MM.1S (cell line): ENCODE data around the gene ARID4B.

Experiments
- DNase-seq: peaks from one replicate; pipeline ENCODE4 v3.0.0-alpha.2; 2015
- H2AFZ ChIP-seq: fragments of 300-600 bp; sonication (generic); 2 replicates; pipeline ENCODE4 v1.6.0; 2016; ENCODE audit warnings: antibody characterized with exemption, low read length
- H3F3A ChIP-seq: fragments of 300-600 bp; sonication (generic); 2 replicates; pipeline ENCODE4 v1.6.1; 2016; ENCODE audit warnings: mild to moderate bottlenecking, antibody characterized with exemption, low read length, moderate library complexity, mixed read lengths; ENCODE audit not compliant: insufficient read depth
- H3K27ac ChIP-seq: fragments of 300-600 bp; sonication (generic); 2 replicates; pipeline ENCODE4 v1.5.1; 2016; ENCODE audit warnings: mild to moderate bottlenecking, low read length
- H3K27me3 ChIP-seq: fragments of 300-600 bp; sonication (generic); replicated peaks from 2 replicates; pipeline ENCODE4 v1.6.0; 2016; ENCODE audit warnings: low read length; ENCODE audit not compliant: insufficient read depth
- H3K36me3 ChIP-seq: fragments of 300-600 bp; sonication (generic); replicated peaks from 2 replicates; pipeline ENCODE4 v1.6.1; 2016; ENCODE audit warnings: mild to moderate bottlenecking, low read length, mixed read lengths; ENCODE audit not compliant: insufficient read depth
- H3K4me1 ChIP-seq: fragments of 300-600 bp; sonication (generic); 2 replicates; pipeline ENCODE4 v1.6.1; 2016; ENCODE audit warnings: low read length, mixed read lengths
- H3K4me2 ChIP-seq: fragments of 300-600 bp; sonication (generic); 2 replicates; pipeline ENCODE4 v1.6.0; 2016; ENCODE audit warnings: low read depth, low read length
- H3K4me3 ChIP-seq: fragments of 300-600 bp; sonication (generic); 2 replicates; pipeline ENCODE4 v1.5.1; 2016; ENCODE audit warnings: low read length, mixed read lengths
- H3K79me2 ChIP-seq: fragments of 300-600 bp; sonication (generic); 2 replicates; pipeline ENCODE4 v1.6.1; 2016; ENCODE audit warnings: mixed run types, low read length, mixed read lengths
- H3K9ac ChIP-seq: fragments of 300-600 bp; sonication (generic); 2 replicates; pipeline ENCODE4 v1.6.1; 2016; ENCODE audit warnings: low read length, mixed read lengths
- H3K9me2 ChIP-seq: fragments of 300-600 bp; sonication (generic); replicated peaks from 2 replicates; pipeline ENCODE4 v1.6.1; 2016; ENCODE audit warnings: mild to moderate bottlenecking, low read length, mixed read lengths; ENCODE audit not compliant: insufficient read depth
- H3K9me3 ChIP-seq: fragments of 300-600 bp; sonication (generic); replicated peaks from 2 replicates; pipeline ENCODE4 v1.6.1; 2016; ENCODE audit warnings: mild to moderate bottlenecking, low read length, mixed read lengths; ENCODE audit not compliant: insufficient read depth
- H4K20me1 ChIP-seq: fragments of 300-600 bp; sonication (generic); 2 replicates; pipeline ENCODE4 v1.6.1; 2016; ENCODE audit warnings: mild to moderate bottlenecking, low read length, moderate library complexity, mixed read lengths; ENCODE audit not compliant: insufficient read depth
- CTCF ChIP-seq: fragments of 300-600 bp; sonication (generic); IDR thresholded peaks from 2 replicates; pipeline ENCODE4 v1.5.1; 2016; ENCODE audit warnings: antibody characterized with exemption, low read length, mixed read lengths
- EZH2 ChIP-seq: fragments of 300-600 bp; sonication (generic); optimal IDR thresholded peaks from 2 replicates; pipeline ENCODE3; 2017; ENCODE audit warnings: low read depth, mild to moderate bottlenecking, antibody characterized with exemption, low read length, mixed read lengths
- EZH2phosphoT487 ChIP-seq: fragments of 300-600 bp; sonication (generic); IDR thresholded peaks from 2 replicates; pipeline ENCODE4 v1.6.1; 2018; ENCODE audit warnings: antibody characterized with exemption, low read length

ARID4B gene

GRCh38 chr1:235246022-235246948 is 81.7 kb downstream of the ARID4B start:
- Histone ChIP-seq H3K4me1 (no peaks in the 10 kb centered on the region), H2AFZ (no peak overlapping the region), H3K9me2 (no peaks in the 10 kb centered on the region), H3K4me3 (no peak overlapping the region), H3K9me3 (no peaks in the 10 kb centered on the region), H3K27ac (no peak overlapping the region), H3F3A (no peaks in the 10 kb centered on the region), H4K20me1 (no peaks in the 10 kb centered on the region), H3K36me3 (no peaks in the 10 kb centered on the region), H3K9ac (no peak overlapping the region), H3K79me2 (peaks cover 16% of the 10 kb centered on the region; the same call in 1 of the 2 replicates), H3K27me3 (no peaks in the 10 kb centered on the region), H3K4me2 (no peak overlapping the region)
- TF ChIP-seq EZH2phosphoT487 (no peak), EZH2 (no peak), CTCF (no peak)
- no peak for DNase-seq

DNA sequence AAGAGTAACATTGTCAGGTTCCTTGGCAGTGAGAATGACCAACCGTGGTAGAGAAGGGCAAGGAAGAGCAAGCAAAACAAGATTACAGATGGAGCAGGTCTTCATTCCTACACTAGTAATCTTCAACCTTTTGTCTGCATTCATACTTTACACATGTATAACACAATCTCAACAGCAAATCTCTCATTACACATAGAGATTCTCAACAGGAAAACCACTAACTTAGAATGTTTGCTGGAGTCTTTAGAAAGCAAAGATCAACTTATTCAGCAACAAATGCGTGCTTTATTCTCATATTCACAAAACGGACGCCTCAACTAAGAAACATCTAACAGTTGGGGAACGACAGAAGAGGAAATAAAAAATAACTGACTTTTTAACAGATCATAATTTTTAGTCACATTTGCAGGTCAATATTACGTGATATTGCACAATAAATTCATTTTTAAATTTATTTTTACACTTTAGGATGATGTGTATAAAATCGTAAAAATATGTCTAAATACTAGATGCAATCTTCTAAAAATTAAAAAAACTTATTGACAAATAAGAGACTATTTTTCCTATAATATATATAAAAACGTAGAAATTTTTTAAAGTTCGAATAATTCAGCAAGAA is 82.9 kb downstream of the ARID4B start:
- Histone ChIP-seq H3K27me3 (no peaks in the 10 kb centered on the region), H3K9me2 (no peaks in the 10 kb centered on the region), H3F3A (no peaks in the 10 kb centered on the region), H3K9ac (no peak overlapping the region), H3K4me1 (no peaks in the 10 kb centered on the region), H3K4me2 (no peak overlapping the region), H3K79me2 (0 out of 2 replicates have a peak, but pooled peaks cover 9% of the 10 kb centered on the region), H3K27ac (no peak overlapping the region), H3K4me3 (no peak overlapping the region), H3K9me3 (no peaks in the 10 kb centered on the region), H4K20me1 (no peaks in the 10 kb centered on the region), H2AFZ (no peak overlapping the region), H3K36me3 (no peaks in the 10 kb centered on the region)
- no peak for TF ChIP-seq EZH2
- TF ChIP-seq EZH2phosphoT487, result no peak
- no peak for TF ChIP-seq CTCF
- no peak for DNase-seq

DNA sequence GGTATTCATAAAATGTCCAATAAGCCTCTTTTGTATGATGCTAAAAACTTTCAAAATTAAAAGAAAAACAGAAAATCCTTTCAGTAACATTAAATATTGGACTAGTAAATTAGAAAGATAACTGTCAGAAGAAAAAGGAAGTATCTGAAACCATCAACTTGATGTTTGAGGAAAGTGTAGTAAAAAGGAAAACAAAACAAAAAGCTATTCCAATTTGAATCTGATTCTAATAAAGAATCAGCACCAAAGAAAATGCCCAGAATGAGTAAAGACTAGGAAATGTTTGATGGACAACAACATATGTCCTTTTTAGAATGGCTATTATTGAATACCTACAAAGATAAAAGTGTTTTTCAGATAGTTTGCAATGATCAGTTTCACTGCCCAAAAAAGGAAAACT is 87.0 kb downstream of the ARID4B start:
- no peak overlapping the region for H3K4me2 ChIP-seq
- no peaks in the 10 kb centered on the region for H3K9me2 ChIP-seq
- no peaks in the 10 kb centered on the region for H3F3A ChIP-seq
- no peaks in the 10 kb centered on the region for H3K27me3 ChIP-seq
- H3K4me1 ChIP-seq, result no peaks in the 10 kb centered on the region
- TF ChIP-seq EZH2 (no peak), EZH2phosphoT487 (no peak), CTCF (no peak)
- 0 out of 2 replicates have a peak, but pooled peaks cover 5% of the 10 kb centered on the region for H3K79me2 ChIP-seq
- H3K9ac ChIP-seq, result no peak overlapping the region
- H3K27ac ChIP-seq, result no peak overlapping the region
- H2AFZ ChIP-seq, result no peak overlapping the region
- H4K20me1 ChIP-seq, result no peaks in the 10 kb centered on the region
- H3K4me3 ChIP-seq, result no peak overlapping the region
- no peaks in the 10 kb centered on the region for H3K9me3 ChIP-seq
- no peaks in the 10 kb centered on the region; the same call in 1 of the 2 replicates for H3K36me3 ChIP-seq
- DNase-seq, result no peak
